GM10266 (cell line): ENCODE data around the gene STBD1.

Experiments
- DNase-seq: peaks from one replicate; pipeline ENCODE4 v3.0.0; 2012; ENCODE audit errors: extremely low spot score
- TF ChIP-seq, protein P1 (sequence below): IDR thresholded peaks from 2 replicates; pipeline ENCODE4 v1.5.1; 2012; ENCODE audit warnings: mild to moderate bottlenecking, low read depth; ENCODE audit not compliant: control insufficient read depth, insufficient read depth; ENCODE audit errors: missing control alignments

STBD1 gene

DNA sequence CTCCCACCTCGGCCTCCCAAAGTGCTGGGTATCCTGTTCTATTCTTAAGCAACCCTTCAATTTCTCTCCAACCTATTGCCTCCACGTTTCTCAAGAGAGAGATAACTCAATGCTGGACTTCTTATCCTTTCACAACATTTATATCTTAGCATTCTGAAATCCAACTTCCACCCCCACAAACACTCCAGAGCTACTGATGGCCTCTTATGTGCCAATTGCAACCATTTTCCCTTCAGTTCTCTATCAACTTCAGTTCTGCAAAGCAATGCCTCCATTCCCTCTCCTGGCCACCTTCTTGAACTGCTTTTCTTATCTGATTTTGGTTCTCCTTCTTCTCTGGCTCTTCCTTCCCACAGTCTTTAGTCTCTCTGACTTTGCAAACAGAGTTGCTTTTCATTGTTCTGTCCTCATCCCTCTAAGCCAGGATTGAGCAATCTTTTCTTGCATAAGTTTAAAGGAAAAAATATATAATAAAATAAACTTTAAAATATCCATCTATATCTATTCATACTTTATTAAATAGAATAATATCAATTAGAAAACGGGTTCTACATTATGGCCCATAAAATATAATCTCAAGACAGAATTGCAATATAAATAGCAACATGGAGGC, 3.6 kb upstream of the STBD1 start:
- no peak for DNase-seq
- TF ChIP-seq, protein P1, sequence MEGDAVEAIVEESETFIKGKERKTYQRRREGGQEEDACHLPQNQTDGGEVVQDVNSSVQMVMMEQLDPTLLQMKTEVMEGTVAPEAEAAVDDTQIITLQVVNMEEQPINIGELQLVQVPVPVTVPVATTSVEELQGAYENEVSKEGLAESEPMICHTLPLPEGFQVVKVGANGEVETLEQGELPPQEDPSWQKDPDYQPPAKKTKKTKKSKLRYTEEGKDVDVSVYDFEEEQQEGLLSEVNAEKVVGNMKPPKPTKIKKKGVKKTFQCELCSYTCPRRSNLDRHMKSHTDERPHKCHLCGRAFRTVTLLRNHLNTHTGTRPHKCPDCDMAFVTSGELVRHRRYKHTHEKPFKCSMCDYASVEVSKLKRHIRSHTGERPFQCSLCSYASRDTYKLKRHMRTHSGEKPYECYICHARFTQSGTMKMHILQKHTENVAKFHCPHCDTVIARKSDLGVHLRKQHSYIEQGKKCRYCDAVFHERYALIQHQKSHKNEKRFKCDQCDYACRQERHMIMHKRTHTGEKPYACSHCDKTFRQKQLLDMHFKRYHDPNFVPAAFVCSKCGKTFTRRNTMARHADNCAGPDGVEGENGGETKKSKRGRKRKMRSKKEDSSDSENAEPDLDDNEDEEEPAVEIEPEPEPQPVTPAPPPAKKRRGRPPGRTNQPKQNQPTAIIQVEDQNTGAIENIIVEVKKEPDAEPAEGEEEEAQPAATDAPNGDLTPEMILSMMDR = no peak

DNA sequence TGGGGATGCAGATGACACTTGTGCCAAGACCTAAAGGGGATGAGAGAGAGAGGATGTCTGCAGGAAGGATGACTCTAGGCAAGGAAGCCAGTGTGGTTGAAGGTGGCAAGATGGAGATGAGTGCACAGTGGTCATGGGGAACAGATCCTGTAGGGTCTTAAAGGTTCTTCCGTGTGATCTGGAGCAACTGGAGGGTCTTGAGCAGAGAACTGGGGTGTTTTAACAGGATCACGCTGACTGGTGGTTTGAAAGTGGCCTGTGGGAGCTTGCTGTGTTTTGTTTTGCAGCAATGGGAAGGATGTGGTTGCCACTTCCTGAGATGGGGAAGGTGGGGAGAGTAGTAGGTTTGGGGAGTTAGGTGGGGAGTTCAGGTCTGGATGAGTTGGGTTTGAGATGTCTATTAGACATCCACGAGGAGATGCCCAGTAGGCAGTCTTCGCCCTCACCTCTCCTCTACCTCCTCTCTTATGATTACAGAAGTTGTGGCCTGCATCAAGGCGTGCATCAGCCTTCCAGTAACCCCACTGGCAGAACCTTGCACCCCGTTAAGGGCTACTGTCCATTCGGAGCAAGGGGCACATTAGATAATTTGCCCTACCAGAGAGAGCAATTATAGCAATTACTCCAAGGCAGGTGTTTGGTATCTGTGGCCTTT, 1.4 kb upstream of the STBD1 start:
- DNase-seq = no peak
- TF ChIP-seq, protein P1 = no peak

DNA sequence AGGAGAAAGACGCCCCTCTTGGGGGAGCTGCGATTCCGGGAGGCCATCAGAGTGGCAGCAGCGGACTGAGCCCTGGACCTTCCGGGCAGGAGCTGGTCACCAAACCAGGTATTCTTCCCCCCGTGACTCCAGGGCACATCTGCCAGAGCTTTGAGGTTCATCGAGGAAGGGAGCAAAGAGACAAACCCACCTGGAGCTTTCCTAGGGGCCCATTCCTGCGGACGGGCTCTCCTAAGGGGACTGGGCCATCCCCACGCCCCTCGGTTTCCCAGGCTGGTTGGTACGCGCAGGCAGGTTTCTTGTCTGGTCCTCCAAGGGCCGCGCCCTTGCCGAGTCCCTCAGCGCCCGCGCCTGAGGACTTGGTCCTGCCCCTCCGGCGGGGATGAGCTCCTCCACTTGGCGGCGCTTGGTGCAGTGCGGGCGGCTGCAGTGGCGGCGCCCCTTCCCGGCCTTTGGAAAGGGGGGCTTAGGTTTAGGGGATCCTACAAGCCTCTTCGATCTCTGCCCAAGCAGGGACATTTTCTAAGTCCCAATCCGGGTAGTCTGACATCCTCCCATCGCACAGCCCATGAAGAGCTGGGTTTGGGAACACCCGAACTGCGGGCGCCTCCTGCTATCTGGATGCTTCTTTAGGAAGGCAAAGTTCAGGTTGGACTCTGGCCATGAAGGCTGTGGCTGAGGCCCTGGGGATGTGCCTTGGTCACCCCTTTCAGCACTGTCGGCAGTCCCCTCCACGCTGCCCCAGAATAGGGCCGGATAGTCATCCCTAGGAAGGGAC, 538 bp downstream of the STBD1 start:
- TF ChIP-seq, protein P1 = peak; percentile 15
- DNase-seq = peak; percentile 32

DNA sequence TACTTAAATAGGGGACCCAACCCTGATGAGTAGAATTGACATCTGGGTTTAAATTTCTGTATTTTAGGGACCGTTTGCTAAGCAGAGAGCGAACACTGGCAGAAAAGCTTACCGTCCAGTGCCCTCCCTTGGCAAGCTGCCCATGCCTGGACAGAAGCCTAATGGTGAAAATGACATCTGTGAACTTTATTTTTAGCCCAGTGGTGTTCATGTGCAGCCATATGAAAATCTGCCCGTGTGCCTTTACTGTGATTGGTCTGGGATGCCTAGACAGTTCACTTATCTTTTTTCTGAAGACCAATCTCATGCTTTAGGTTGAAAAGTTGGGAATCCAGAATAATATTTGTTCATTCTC, 1.1 kb downstream of the STBD1 start:
- no peak for DNase-seq
- TF ChIP-seq, protein P1 = no peak

DNA sequence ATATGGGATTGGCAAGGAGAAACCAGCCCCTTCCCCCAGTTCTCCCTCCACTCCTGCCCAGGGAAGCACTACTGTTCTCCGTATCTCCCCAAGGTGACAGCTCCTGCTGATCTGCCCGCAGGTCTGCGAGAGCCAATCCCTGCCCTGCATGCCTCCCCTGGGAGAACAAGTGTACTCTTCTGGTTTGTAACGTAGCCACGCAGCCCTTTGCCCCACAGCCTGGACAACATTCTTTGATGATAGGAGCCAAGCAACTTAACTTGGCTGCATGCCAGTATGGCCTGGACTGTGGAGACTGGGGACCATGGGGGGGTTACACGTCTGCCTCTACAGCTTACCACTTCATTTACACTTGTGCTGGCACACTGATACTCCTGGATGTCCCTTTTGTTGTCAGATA, 2.0 kb downstream of the STBD1 start:
- TF ChIP-seq, protein P1 = no peak
- no peak for DNase-seq

DNA sequence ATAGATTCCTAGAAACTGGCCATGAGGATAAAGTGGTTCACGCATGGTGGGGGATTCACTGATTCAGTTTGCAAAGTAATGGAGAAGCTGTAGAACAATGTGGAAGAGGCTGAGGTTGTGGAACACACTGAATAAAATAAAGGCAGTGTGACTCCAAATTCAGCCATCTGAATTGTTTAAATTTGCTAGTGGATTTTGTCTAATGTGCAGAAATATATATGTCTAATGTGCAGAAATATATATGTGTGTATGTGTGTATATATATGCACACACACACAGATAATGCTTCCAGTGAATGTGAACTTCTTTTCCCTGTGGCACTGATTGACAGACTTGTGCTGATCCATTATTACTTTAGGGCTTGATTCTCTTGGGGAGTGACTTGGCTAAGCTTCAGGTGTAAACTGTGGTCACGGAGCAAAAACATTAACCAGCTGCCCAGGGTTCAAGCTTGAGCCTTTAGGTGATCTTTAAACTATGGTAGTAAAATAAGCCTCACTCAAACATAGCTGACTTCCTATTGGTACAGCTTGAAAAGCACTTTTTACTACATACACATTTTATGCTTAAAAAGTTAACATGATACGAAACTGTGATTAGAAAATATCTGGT, 3.5 kb downstream of the STBD1 start:
- TF ChIP-seq, protein P1 = no peak
- no peak for DNase-seq

DNA sequence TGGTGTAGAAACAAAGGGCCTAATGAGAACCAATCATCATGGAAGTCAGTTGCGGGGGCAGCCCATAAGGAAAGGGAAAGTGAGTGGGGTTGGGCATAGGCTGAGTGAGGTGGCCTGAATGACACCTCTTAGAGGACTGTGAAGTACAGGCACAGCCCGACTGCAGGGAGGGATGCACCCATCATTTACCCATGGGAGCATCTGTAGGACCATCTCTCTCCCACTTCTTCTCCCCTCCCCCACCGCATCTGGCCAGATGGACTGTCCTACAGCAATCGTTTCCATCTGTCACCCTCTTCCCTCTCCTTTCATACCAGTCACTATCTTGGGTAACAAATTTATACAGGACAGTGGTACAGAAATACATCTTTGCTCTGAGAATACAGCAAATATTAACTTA, 4.2 kb downstream of the STBD1 start:
- no peak for DNase-seq
- TF ChIP-seq, protein P1 = no peak
